PC-9 (cell line): ENCODE data around the gene AQP3. TPM values are rescaled to one million over a fixed set of nuclear protein-coding genes. Genes with fewer than 3 reads are reported as not detected.

ENCODE experiments used
- BruUV-seq: library from RNA; stranded (reverse); fragments of 400-500 nt; replicated peaks from 2 replicates; lab custom pipeline; 2021; lab: Mats Ljungman, UMichigan
- CTCF ChIA-PET: fragments of 300-600 bp; sonication (Branson Sonifier 250); formaldehyde crosslinking; loops from one replicate; lab custom pipeline; 2022; ENCODE audit warnings: antibody characterized with exemption; lab: Charles Lee
- POLR2A ChIA-PET: fragments of 300-600 bp; sonication (Branson Sonifier 250); formaldehyde crosslinking; loops from one replicate; lab custom pipeline; 2022; ENCODE audit warnings: antibody characterized with exemption; ENCODE audit not compliant: unreplicated experiment; lab: Charles Lee
- DNase-seq, 2 experiments: peaks; one replicate each; pipeline versions ENCODE4 v3.0.0 to v3.0.0-alpha.2; 2015 to 2022; ENCODE audit warnings: mixed read lengths in 1 of 2
- H2AFZ ChIP-seq: fragments of 200-600 bp; sonication (generic); 2 replicates; pipeline ENCODE4 v1.8.1; 2017; ENCODE audit warnings: antibody characterized with exemption
- H3F3A ChIP-seq: fragments of 200-600 bp; sonication (generic); 2 replicates; pipeline ENCODE4 v1.8.1; 2017; ENCODE audit warnings: antibody characterized with exemption, mild to moderate bottlenecking, low read depth; ENCODE audit not compliant: insufficient read depth
- H3K27ac ChIP-seq: fragments of 200-600 bp; sonication (generic); 2 replicates; pipeline ENCODE4 v1.6.1; 2016; ENCODE audit warnings: mixed run types
- H3K27me3 ChIP-seq: fragments of 200-600 bp; sonication (generic); 2 replicates; pipeline ENCODE4 v1.6.1; 2016; ENCODE audit warnings: low read depth, mixed run types; ENCODE audit not compliant: insufficient read depth
- H3K36me3 ChIP-seq: fragments of 200-600 bp; sonication (generic); 2 replicates; pipeline ENCODE4 v1.6.1; 2016; ENCODE audit warnings: low read depth, mixed run types
- H3K4me1 ChIP-seq: fragments of 200-600 bp; sonication (generic); replicated peaks from 2 replicates; pipeline ENCODE4 v1.6.1; 2016; ENCODE audit warnings: mixed run types; ENCODE audit not compliant: insufficient read depth
- H3K4me2 ChIP-seq: fragments of 200-600 bp; sonication (generic); 2 replicates; pipeline ENCODE4 v1.6.1; 2017; ENCODE audit warnings: mixed run types
- H3K4me3 ChIP-seq: fragments of 200-600 bp; sonication (generic); 2 replicates; pipeline ENCODE4 v1.6.1; 2016; ENCODE audit warnings: mixed run types
- H3K79me2 ChIP-seq: fragments of 200-600 bp; sonication (generic); 2 replicates; pipeline ENCODE4 v1.6.1; 2017; ENCODE audit warnings: low read depth, mixed run types
- H3K9me2 ChIP-seq: fragments of 200-600 bp; sonication (generic); 2 replicates; pipeline ENCODE4 v1.8.1; 2017; ENCODE audit warnings: mild to moderate bottlenecking; ENCODE audit not compliant: insufficient read depth
- H3K9me3 ChIP-seq: fragments of 200-600 bp; sonication (generic); 2 replicates; pipeline ENCODE4 v1.8.1; 2016; ENCODE audit warnings: low read depth; ENCODE audit not compliant: insufficient read depth
- H4K20me1 ChIP-seq: fragments of 200-600 bp; sonication (generic); 2 replicates; pipeline ENCODE4 v1.8.1; 2017; ENCODE audit not compliant: insufficient read depth
- EZH2 ChIP-seq: fragments of 200-600 bp; sonication (generic); IDR thresholded peaks from 2 replicates; pipeline ENCODE4 v1.8.0; 2017; ENCODE audit warnings: antibody characterized with exemption, low read depth
- intact Hi-C: fragments of 100-400 bp; cut with micrococcal nuclease; formaldehyde crosslinking; loops from one replicate; pipeline ENCODE4 v1.10.0; 2022; ENCODE audit not compliant: unreplicated experiment
- total RNA-seq: library from RNA; stranded (reverse); gene quantifications from 2 replicates; pipeline ENCODE4 v1.2.3, GENCODE V29; 2021
- TF ChIP-seq, protein P1 (sequence below): fragments of 200-600 bp; sonication (generic); conservative IDR thresholded peaks from 2 replicates; pipeline ENCODE4 v1.6.1; 2017; ENCODE audit warnings: mixed run types, antibody characterized with exemption, mild to moderate bottlenecking, moderate library complexity

Gene AQP3
- total RNA-seq, 1 experiment from 2014 or later: 9.9 TPM

DNA sequence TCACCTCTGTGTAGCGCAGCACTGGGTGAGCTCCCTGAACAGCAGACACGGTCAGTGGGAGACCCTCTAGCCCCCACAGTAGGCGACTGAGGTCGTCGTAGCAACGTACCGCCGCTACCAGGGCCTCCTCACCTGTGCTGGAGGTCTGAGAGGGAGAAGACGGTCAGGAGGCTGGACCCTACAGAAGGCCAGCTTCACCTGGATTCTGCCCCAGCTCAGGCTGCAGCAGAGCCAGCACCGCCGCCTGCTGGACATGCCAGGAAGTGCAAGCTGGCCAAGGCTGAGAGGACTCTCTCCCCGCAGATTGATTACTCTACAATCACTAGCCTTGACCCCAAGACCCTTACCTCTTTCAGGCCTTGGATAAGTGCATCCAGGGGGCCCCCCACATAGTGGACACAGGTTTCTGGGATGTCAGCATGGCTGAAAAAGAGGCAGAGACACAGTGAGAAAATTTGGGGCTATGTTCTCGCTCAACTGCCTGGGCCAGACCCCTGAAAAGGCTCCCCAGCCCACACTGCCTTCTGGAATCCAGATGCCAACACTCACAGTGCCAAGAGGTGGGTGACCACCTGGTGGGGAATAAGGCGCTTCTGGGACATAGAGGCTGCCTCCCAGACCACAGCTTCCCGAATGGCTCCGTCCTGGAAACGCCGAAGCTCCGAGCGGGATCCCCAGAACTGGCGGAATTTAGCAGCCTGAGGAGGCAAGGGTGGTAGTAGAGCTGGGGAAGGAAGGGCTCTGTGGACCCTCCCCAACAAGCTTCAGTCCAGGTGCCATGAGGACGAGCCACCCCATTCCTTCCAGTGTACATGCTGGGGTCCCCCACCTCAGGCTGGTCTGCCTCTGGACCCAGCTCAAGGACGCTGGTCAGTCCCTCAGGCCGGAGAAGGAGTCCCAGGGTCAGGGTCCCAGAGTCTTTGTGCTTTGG lies 19.4 kb upstream of the AQP3 start:
- DNase-seq: peak; percentile 36 to 68
- ChIA-PET POLR2A (interaction anchor here (0.6 to 0.7 kb wide), 3 partner anchors 14 to 180 kb away, joined by 3 to 6 read pairs (median 3); no protein-coding TSS in a partner anchor), CTCF (interaction anchor here (0.6 to 1.8 kb wide), 6 partner anchors 14 to 117 kb away, joined by 3 to 5 read pairs (median 3); partner anchors contain the start of gene AQP3)

DNA sequence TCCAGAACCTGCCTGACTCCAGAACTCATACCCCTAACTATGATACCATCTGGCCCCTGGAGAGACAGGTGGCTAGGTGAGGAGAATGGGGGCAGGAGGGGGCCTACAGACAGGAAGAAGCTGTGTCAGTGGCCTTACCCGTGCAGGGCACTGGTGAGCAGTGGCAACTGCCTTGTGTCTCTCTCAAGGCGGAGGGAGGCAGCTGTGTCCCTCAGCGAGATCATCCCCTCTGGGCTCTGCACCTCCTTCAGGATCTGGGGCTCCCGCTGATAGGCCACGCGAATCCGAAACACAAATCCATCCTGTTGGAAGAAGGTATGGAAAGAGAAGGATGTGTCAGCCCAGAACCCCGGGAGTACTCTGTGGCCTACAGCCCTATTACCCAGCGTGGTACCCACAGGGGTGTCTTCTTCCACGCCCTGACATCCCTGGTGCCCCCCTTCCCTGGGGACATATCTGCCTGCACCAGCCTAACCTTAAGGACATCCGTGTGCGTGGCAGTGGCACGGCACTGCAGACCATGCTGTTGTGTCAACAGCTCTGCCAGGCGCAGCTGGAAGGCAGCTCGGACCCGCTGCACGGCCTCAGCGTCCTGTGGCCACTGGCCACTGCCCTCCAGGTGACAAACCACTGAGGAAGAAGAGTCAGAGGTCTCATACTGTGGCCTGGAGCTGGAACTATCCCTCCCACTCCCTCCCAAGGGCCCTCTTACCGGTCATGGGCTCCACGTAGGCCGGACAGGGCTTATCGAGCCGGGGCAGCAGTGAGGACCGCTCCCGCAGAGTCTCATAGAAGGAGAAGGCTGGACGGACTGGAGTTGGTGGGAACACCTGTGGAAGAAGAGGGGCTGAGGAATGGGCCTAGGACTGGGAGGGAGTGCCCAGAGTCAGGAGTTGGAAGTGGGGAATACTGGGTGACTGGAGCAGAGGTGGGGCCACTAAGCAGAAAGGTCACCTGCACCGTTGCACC lies 18.5 kb upstream of the AQP3 start:
- Histone ChIP-seq H3K79me2 (no peaks in the 10 kb centered on the region), H3K9me3 (no peaks in the 10 kb centered on the region), H3K4me2 (no peak overlapping the region), H3K4me1 (no peaks in the 10 kb centered on the region), H3K27me3 (no peaks in the 10 kb centered on the region), H3K4me3 (no peak overlapping the region), H3K36me3 (0 out of 2 replicates have a peak, but pooled peaks cover 2% of the 10 kb centered on the region), H3K27ac (no peak overlapping the region), H2AFZ (no peak overlapping the region), H3K9me2 (no peaks in the 10 kb centered on the region), H4K20me1 (no peaks in the 10 kb centered on the region), H3F3A (no peaks in the 10 kb centered on the region)
- ChIA-PET POLR2A (interaction anchor here (0.6 to 0.7 kb wide), 2 partner anchors 13 to 179 kb away, joined by 3 to 6 read pairs; no protein-coding TSS in a partner anchor), CTCF (interaction anchor here (0.7 to 1.8 kb wide), 5 partner anchors 13 to 92 kb away, joined by 3 to 5 read pairs (median 3); partner anchors contain the start of gene AQP3)
- no TSS peak for BruUV-seq
- TF ChIP-seq, protein P1, sequence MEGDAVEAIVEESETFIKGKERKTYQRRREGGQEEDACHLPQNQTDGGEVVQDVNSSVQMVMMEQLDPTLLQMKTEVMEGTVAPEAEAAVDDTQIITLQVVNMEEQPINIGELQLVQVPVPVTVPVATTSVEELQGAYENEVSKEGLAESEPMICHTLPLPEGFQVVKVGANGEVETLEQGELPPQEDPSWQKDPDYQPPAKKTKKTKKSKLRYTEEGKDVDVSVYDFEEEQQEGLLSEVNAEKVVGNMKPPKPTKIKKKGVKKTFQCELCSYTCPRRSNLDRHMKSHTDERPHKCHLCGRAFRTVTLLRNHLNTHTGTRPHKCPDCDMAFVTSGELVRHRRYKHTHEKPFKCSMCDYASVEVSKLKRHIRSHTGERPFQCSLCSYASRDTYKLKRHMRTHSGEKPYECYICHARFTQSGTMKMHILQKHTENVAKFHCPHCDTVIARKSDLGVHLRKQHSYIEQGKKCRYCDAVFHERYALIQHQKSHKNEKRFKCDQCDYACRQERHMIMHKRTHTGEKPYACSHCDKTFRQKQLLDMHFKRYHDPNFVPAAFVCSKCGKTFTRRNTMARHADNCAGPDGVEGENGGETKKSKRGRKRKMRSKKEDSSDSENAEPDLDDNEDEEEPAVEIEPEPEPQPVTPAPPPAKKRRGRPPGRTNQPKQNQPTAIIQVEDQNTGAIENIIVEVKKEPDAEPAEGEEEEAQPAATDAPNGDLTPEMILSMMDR: no peak
- TF ChIP-seq EZH2: no peak
- no peak for DNase-seq
- intact Hi-C loops: loop anchor here (1.0 to 2.0 kb wide), 4 partner anchors 63 to 237 kb away; no protein-coding TSS in a partner anchor

More for the DNA sequence above, 19.4 kb upstream of the AQP3 start:
- H4K20me1 ChIP-seq: no peaks in the 10 kb centered on the region
- H3K4me3 ChIP-seq: no peak overlapping the region
- TF ChIP-seq, protein P1: peak; percentile 92
- no peak for TF ChIP-seq EZH2
- peaks cover 5% of the 10 kb centered on the region; the same call in 1 of the 2 replicates for H3K79me2 ChIP-seq
- no peaks in the 10 kb centered on the region for H3K9me3 ChIP-seq
- no peaks in the 10 kb centered on the region for H3K9me2 ChIP-seq
- no peaks in the 10 kb centered on the region for H3K4me1 ChIP-seq
- H2AFZ ChIP-seq: no peak overlapping the region
- H3F3A ChIP-seq: no peaks in the 10 kb centered on the region
- no peak overlapping the region for H3K4me2 ChIP-seq
- H3K27me3 ChIP-seq: no peaks in the 10 kb centered on the region
- no peak overlapping the region for H3K27ac ChIP-seq
- 0 out of 2 replicates have a peak, but pooled peaks cover 2% of the 10 kb centered on the region for H3K36me3 ChIP-seq
- intact Hi-C loops: loop anchor here (1.0 to 2.0 kb wide), 4 partner anchors 64 to 238 kb away; no protein-coding TSS in a partner anchor
- no TSS peak for BruUV-seq
